H9 (cell line): Measurements from ENCODE around the gene STC2. TPM values are rescaled to one million over a fixed set of nuclear protein-coding genes. Genes with fewer than 3 reads are reported as not detected.

Experiments
- DNase-seq: peaks from one replicate; pipeline ENCODE4 v3.0.0-alpha.2; 2017
- H2AFZ ChIP-seq: one replicate; pipeline ENCODE4 v1.6.1; 2013; ENCODE audit warnings: mild to moderate bottlenecking, low read length, control low read depth, moderate library complexity
- H2AK5ac ChIP-seq: 2 replicates; pipeline ENCODE4 v1.6.1; 2013; ENCODE audit warnings: low read length, control low read depth, mixed read lengths; ENCODE audit not compliant: insufficient read length
- H2BK120ac ChIP-seq: one replicate; pipeline ENCODE4 v1.6.1; 2013; ENCODE audit warnings: low read depth, mild to moderate bottlenecking, low read length, control low read depth, inconsistent platforms; ENCODE audit not compliant: poor library complexity, severe bottlenecking
- H2BK12ac ChIP-seq: 2 replicates; pipeline ENCODE4 v1.6.1; 2013; ENCODE audit warnings: low read length, control low read depth, mixed read lengths, low read depth; ENCODE audit not compliant: insufficient read length
- H2BK15ac ChIP-seq: 2 replicates; pipeline ENCODE4 v1.6.1; 2013; ENCODE audit warnings: low read depth, low read length, control low read depth
- H2BK20ac ChIP-seq: one replicate; pipeline ENCODE4 v1.6.1; 2013; ENCODE audit warnings: low read depth, mild to moderate bottlenecking, low read length, control low read depth, inconsistent platforms; ENCODE audit not compliant: poor library complexity, severe bottlenecking
- H2BK5ac ChIP-seq: 2 replicates; pipeline ENCODE4 v1.6.1; 2013; ENCODE audit warnings: low read length, control low read depth, mixed read lengths; ENCODE audit not compliant: insufficient read length
- H3K14ac ChIP-seq: 2 replicates; pipeline ENCODE4 v1.6.1; 2013; ENCODE audit warnings: low read length, control low read depth; ENCODE audit not compliant: insufficient read depth
- H3K18ac ChIP-seq: 2 replicates; pipeline ENCODE4 v1.6.1; 2013; ENCODE audit warnings: low read depth, mild to moderate bottlenecking, mixed read lengths, low read length, control low read depth; ENCODE audit not compliant: insufficient read length
- H3K23ac ChIP-seq: 2 replicates; pipeline ENCODE4 v1.6.1; 2013; ENCODE audit warnings: low read length, control low read depth, mixed read lengths, low read depth; ENCODE audit not compliant: insufficient read length
- H3K23me2 ChIP-seq: 2 replicates; pipeline ENCODE4 v1.6.1; 2013; ENCODE audit warnings: low read depth, mild to moderate bottlenecking, mixed read lengths, low read length, control low read depth; ENCODE audit not compliant: insufficient read length, poor library complexity, severe bottlenecking
- H3K27ac ChIP-seq: 2 replicates; pipeline ENCODE4 v1.5.1; 2013; ENCODE audit warnings: low read length, control low read depth, mixed read lengths, low read depth; ENCODE audit not compliant: insufficient read length
- H3K27me3 ChIP-seq: 2 replicates; pipeline ENCODE4 v1.6.1; 2013; ENCODE audit warnings: low read length, control low read depth, inconsistent platforms; ENCODE audit not compliant: insufficient read depth
- H3K4ac ChIP-seq: 2 replicates; pipeline ENCODE4 v1.6.1; 2013; ENCODE audit warnings: low read depth, mild to moderate bottlenecking, control low read depth, inconsistent platforms, low read length, moderate library complexity
- H3K4me1 ChIP-seq: 2 replicates; pipeline ENCODE4 v1.6.1; 2013; ENCODE audit warnings: low read length, control low read depth, inconsistent platforms; ENCODE audit not compliant: insufficient read depth
- H3K4me2 ChIP-seq: 2 replicates; pipeline ENCODE4 v1.6.1; 2013; ENCODE audit warnings: low read length, control low read depth, mixed read lengths; ENCODE audit not compliant: insufficient read length, insufficient read depth
- H3K56ac ChIP-seq: 2 replicates; pipeline ENCODE4 v1.6.1; 2013; ENCODE audit warnings: low read depth, mild to moderate bottlenecking, mixed read lengths, low read length, control low read depth; ENCODE audit not compliant: insufficient read length
- H3K79me1 ChIP-seq: 2 replicates; pipeline ENCODE4 v1.6.1; 2013; ENCODE audit warnings: low read depth, mild to moderate bottlenecking, moderate library complexity, low read length, control low read depth, inconsistent platforms; ENCODE audit not compliant: insufficient read depth, poor library complexity, severe bottlenecking
- H3K79me2 ChIP-seq: 2 replicates; pipeline ENCODE4 v1.6.1; 2013; ENCODE audit warnings: low read length, control low read depth, inconsistent platforms; ENCODE audit not compliant: insufficient read depth
- H3K9ac ChIP-seq: 2 replicates; pipeline ENCODE4 v1.6.1; 2013; ENCODE audit warnings: low read length, control low read depth, mixed read lengths; ENCODE audit not compliant: insufficient read length; ENCODE audit errors: extremely low read depth
- H3K9me3 ChIP-seq: one replicate; pipeline ENCODE4 v1.6.1; 2013; ENCODE audit warnings: low read depth, low read length, inconsistent platforms; ENCODE audit not compliant: control insufficient read depth
- H3T11ph ChIP-seq: one replicate; pipeline ENCODE4 v1.6.1; 2013; ENCODE audit warnings: mild to moderate bottlenecking, low read length, control low read depth, inconsistent platforms
- H4K20me1 ChIP-seq: one replicate; pipeline ENCODE4 v1.6.1; 2013; ENCODE audit not compliant: control insufficient read depth, insufficient read length, insufficient read depth
- H4K5ac ChIP-seq: 2 replicates; pipeline ENCODE4 v1.6.1; 2013; ENCODE audit warnings: low read depth, mild to moderate bottlenecking, mixed read lengths, low read length, control low read depth; ENCODE audit not compliant: insufficient read length
- H4K8ac ChIP-seq: replicated peaks from 2 replicates; pipeline ENCODE4 v1.6.1; 2013; ENCODE audit warnings: low read length, control low read depth, mixed read lengths, low read depth; ENCODE audit not compliant: insufficient read length
- H4K91ac ChIP-seq: 2 replicates; pipeline ENCODE4 v1.6.1; 2013; ENCODE audit warnings: low read depth, mild to moderate bottlenecking, moderate library complexity, mixed read lengths, low read length, control low read depth; ENCODE audit not compliant: insufficient read length
- H3K27ac Mint-ChIP-seq, 3 experiments: 2 replicates in 2 of 3; 3 replicates in 1 of 3; pipeline ENCODE4 v1.8.0; 2020 to 2021; ENCODE audit warnings: mixed read lengths in 3 of 3, mild to moderate bottlenecking in 1 of 3, moderate library complexity in 1 of 3
- H3K27me3 Mint-ChIP-seq: 2 replicates; pipeline ENCODE4 v1.8.0; 2021; ENCODE audit warnings: low read depth, mild to moderate bottlenecking, moderate library complexity, mixed read lengths
- H3K36me3 Mint-ChIP-seq, 3 experiments: 2 replicates in 2 of 3; 3 replicates in 1 of 3; pipeline ENCODE4 v1.8.0; 2020 to 2021; ENCODE audit warnings: low read depth in 3 of 3, mixed read lengths in 3 of 3; ENCODE audit not compliant: insufficient read depth in 1 of 3
- H3K4me1 Mint-ChIP-seq, 2 experiments: 2 replicates each; pipeline ENCODE4 v1.8.0; 2020; ENCODE audit warnings: mixed read lengths in 2 of 2
- H3K4me3 Mint-ChIP-seq, 2 experiments: 2 replicates in 1 of 2; 3 replicates in 1 of 2; pipeline ENCODE4 v1.8.0; 2020 to 2021; ENCODE audit warnings: mild to moderate bottlenecking in 2 of 2, mixed read lengths in 2 of 2, moderate library complexity in 1 of 2
- H3K9me3 Mint-ChIP-seq, 2 experiments: 2 replicates in 1 of 2; 3 replicates in 1 of 2; pipeline ENCODE4 v1.8.0; 2020; ENCODE audit warnings: mild to moderate bottlenecking in 2 of 2, mixed read lengths in 2 of 2, moderate library complexity in 1 of 2
- CTCF ChIP-seq: fragments of 200-600 bp; sonication (generic); conservative IDR thresholded peaks from 3 replicates; pipeline ENCODE4 v1.8.0; 2021; ENCODE audit warnings: antibody characterized with exemption, mild to moderate bottlenecking
- WGBS: extraction: QIAGEN DNeasy Blood & Tissue Kit; methylation state at CpG from one replicate; pipeline ENCODE4 v1.1.7; 2013; ENCODE audit warnings: missing lambda C conversion rate, low lambda C conversion rate, mixed read lengths; ENCODE audit not compliant: insufficient read length; ENCODE audit errors: extremely low coverage; 5-methylcytosine and 5-hydroxymethylcytosine counted together
- total RNA-seq: library from RNA; stranded (reverse); gene quantifications from 2 replicates; pipeline ENCODE4 v1.2.1, GENCODE V29; 2021

STC2 gene
- total RNA-seq, 1 experiment from 2014 or later, result 77.7 TPM

GRCh38 chr5:173342813-173343755, 14.9 kb upstream of the STC2 start:
- no peak overlapping the region for H3K56ac ChIP-seq
- H4K8ac ChIP-seq, result no peak overlapping the region
- H3K9me3 ChIP-seq, result no peaks in the 10 kb centered on the region
- H3K27me3 Mint-ChIP-seq, result peaks cover 14% of the 10 kb centered on the region
- H2BK15ac ChIP-seq, result no peak overlapping the region
- H2BK12ac ChIP-seq, result no peak overlapping the region
- no peak overlapping the region for H3K9ac ChIP-seq
- H3K23me2 ChIP-seq, result no peaks in the 10 kb centered on the region
- H3K27ac ChIP-seq, result no peak overlapping the region
- no peak overlapping the region for H2BK5ac ChIP-seq
- H3T11ph ChIP-seq, result no peak overlapping the region
- H3K4me3 Mint-ChIP-seq, result no peak overlapping the region
- no peak overlapping the region for H3K27ac Mint-ChIP-seq
- H3K4me1 ChIP-seq, result peaks cover 2% of the 10 kb centered on the region; the same call in 1 of the 2 replicates
- H3K18ac ChIP-seq, result no peak overlapping the region
- H2AK5ac ChIP-seq, result no peak overlapping the region
- H4K5ac ChIP-seq, result no peak overlapping the region
- no peaks in the 10 kb centered on the region for H3K79me1 ChIP-seq
- no peaks in the 10 kb centered on the region for H3K79me2 ChIP-seq
- no peak for TF ChIP-seq CTCF
- no peak for DNase-seq
- H2BK120ac ChIP-seq, result no peak overlapping the region
- H2BK20ac ChIP-seq, result no peak overlapping the region
- no peak overlapping the region for H3K4me2 ChIP-seq
- H3K27me3 ChIP-seq, result no peaks in the 10 kb centered on the region
- no peaks in the 10 kb centered on the region for H4K20me1 ChIP-seq
- no peak overlapping the region for H3K4ac ChIP-seq
- H3K23ac ChIP-seq, result no peak overlapping the region
- no peaks in the 10 kb centered on the region for H3K9me3 Mint-ChIP-seq
- H3K14ac ChIP-seq, result no peak overlapping the region
- H3K36me3 Mint-ChIP-seq, result no peaks in the 10 kb centered on the region; a peak in 1 of 7 replicates
- no CpG with 5 or more reads among the region's 13 CpGs for WGBS
- H4K91ac ChIP-seq, result no peak overlapping the region
- H3K4me1 Mint-ChIP-seq, result peaks cover 29% of the 10 kb centered on the region in 2 experiments
- H2AFZ ChIP-seq, result no peak overlapping the region
